ENCODE data around the gene STC2.
A peak's percentile ranks its signal among the peaks of the same experiment; 100 is the strongest.

- peak; percentile 67 to 92 for TF ChIP-seq CTCF (IDR thresholded peaks at IDR 0.05)
- TF ChIP-seq POLR2A (IDR thresholded peaks at IDR 0.05): no peak
Measured at GRCh38 chr5:173293817-173294672, 34.2 kb downstream of the STC2 start.
